HL-60 (cell line): ENCODE measurements around the gene SLC41A3.
"Not testable (repeated sequence)": the region's sequence is repeated elsewhere in the genome, so short reads cannot be mapped to it uniquely, and the experiment has no call there.

Experiments
- CTCF ChIP-seq: IDR thresholded peaks from one replicate; pipeline ENCODE4 v1.5.1; 2011; ENCODE audit warnings: low read length, control low read depth, inconsistent platforms; ENCODE audit not compliant: insufficient read depth
- GABPA ChIP-seq: IDR thresholded peaks from 2 replicates; pipeline ENCODE4 v1.6.1; 2012; ENCODE audit warnings: low read depth
- POLR2AphosphoS5 ChIP-seq: IDR thresholded peaks from 2 replicates; pipeline ENCODE4 v1.6.1; 2012; ENCODE audit warnings: low read depth
- REST ChIP-seq: IDR thresholded peaks from 2 replicates; pipeline ENCODE4 v1.6.1; 2012; ENCODE audit warnings: low read depth; ENCODE audit not compliant: insufficient replicate concordance
- SPI1 ChIP-seq: IDR thresholded peaks from 2 replicates; pipeline ENCODE4 v1.6.1; 2012; ENCODE audit warnings: low read depth, mild to moderate bottlenecking, borderline replicate concordance

- not testable (repeated sequence) for TF ChIP-seq CTCF, GABPA, REST, POLR2AphosphoS5, SPI1
These were observed 115.0 kb downstream of the SLC41A3 start, which contains the start of gene ROPN1B for GRCh38 chr3:125968701-125969592.
